Effector memory CD8-positive, alpha-beta T cell (primary cell): ENCODE results near the gene IRF5.
"Not testable (repeated sequence)": the region's sequence is repeated elsewhere in the genome, so short reads cannot be mapped to it uniquely, and the experiment has no call there.

Experiments used
- ATAC-seq: fragments of 150-1000 bp; cut with Tn5 transposase; replicated peaks from 2 replicates; pipeline ENCODE4 v1.10.0; 2021; ENCODE audit warnings: mild to moderate bottlenecking, moderate library complexity
- DNase-seq, 3 experiments: peaks; one replicate each; pipeline ENCODE4 v3.0.0; 2021
- H3K27ac Mint-ChIP-seq, 2 donors: one replicate each; pipeline ENCODE4 v1.8.0; 2022; ENCODE audit warnings: mild to moderate bottlenecking in 2 of 2, mixed read lengths in 2 of 2, moderate library complexity in 2 of 2
- H3K27me3 Mint-ChIP-seq, 2 donors: one replicate each; pipeline ENCODE4 v1.8.0; 2022; ENCODE audit warnings: mixed read lengths in 2 of 2
- H3K36me3 Mint-ChIP-seq: one replicate; pipeline ENCODE4 v1.8.0; 2022; ENCODE audit warnings: mild to moderate bottlenecking, moderate library complexity, mixed read lengths; ENCODE audit not compliant: insufficient read depth
- H3K4me1 Mint-ChIP-seq, 2 donors: one replicate each; pipeline ENCODE4 v1.8.0; 2022; ENCODE audit warnings: low read depth in 2 of 2, mixed read lengths in 2 of 2
- H3K4me3 Mint-ChIP-seq, 2 donors: one replicate each; pipeline ENCODE4 v1.8.0; 2022; ENCODE audit warnings: mild to moderate bottlenecking in 2 of 2, mixed read lengths in 2 of 2, moderate library complexity in 2 of 2
- H3K9me3 Mint-ChIP-seq, 2 donors: one replicate each; pipeline ENCODE4 v1.8.0; 2022; ENCODE audit warnings: mixed read lengths in 2 of 2

Gene IRF5

DNA sequence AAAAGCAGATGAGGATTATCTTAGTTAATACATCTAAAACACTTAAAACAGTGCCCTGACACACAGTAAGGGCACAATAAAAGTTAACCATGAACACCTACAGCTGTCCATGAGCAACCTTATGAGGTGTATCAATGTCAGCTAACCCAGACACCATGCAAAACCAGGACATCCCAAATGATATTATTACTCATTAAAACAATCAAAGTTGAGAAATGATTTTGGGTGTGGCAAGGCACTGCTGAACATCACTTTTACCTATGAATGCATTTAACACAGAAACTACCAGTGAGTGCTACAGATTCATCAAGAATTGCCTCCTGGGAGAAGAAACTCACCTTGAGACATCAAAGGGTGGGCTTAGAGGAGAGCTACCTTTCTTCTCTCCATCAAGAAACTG lies 18.3 kb downstream of the IRF5 start:
- ATAC-seq (no peak), DNase-seq (no peak)
- H3K27me3 Mint-ChIP-seq = no peaks in the 10 kb centered on the region
- no peaks in the 10 kb centered on the region for H3K9me3 Mint-ChIP-seq
- peaks cover 59% of the 10 kb centered on the region for H3K36me3 Mint-ChIP-seq
- H3K4me3 Mint-ChIP-seq = no peak overlapping the region
- no peaks in the 10 kb centered on the region for H3K4me1 Mint-ChIP-seq
- no peak overlapping the region for H3K27ac Mint-ChIP-seq

DNA sequence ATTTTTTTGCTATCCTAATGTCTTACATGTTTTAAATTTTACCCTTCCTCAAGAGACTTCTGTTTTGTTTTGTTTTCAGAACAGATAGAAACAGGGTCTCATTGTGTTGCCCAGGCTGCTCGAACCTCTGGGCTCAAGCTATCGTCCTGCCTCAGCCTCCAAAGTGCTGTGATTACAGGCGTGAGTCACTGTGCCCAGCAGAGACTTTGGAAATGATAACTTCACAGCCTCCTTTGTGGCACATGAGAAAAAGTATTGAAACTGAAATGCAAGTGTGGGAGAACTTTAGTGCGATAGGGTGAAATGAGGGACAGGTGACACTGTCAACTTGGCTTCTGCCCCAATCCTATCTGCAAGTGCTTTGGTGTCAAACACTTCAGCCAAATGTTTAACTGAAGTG lies 21.6 kb downstream of the IRF5 start:
- no peak overlapping the region for H3K27ac Mint-ChIP-seq
- H3K27me3 Mint-ChIP-seq = no peaks in the 10 kb centered on the region
- no peaks in the 10 kb centered on the region for H3K9me3 Mint-ChIP-seq
- H3K36me3 Mint-ChIP-seq = peaks cover 77% of the 10 kb centered on the region
- H3K4me1 Mint-ChIP-seq = no peaks in the 10 kb centered on the region
- no peak for DNase-seq
- no peak for ATAC-seq
- H3K4me3 Mint-ChIP-seq = no peak overlapping the region

DNA sequence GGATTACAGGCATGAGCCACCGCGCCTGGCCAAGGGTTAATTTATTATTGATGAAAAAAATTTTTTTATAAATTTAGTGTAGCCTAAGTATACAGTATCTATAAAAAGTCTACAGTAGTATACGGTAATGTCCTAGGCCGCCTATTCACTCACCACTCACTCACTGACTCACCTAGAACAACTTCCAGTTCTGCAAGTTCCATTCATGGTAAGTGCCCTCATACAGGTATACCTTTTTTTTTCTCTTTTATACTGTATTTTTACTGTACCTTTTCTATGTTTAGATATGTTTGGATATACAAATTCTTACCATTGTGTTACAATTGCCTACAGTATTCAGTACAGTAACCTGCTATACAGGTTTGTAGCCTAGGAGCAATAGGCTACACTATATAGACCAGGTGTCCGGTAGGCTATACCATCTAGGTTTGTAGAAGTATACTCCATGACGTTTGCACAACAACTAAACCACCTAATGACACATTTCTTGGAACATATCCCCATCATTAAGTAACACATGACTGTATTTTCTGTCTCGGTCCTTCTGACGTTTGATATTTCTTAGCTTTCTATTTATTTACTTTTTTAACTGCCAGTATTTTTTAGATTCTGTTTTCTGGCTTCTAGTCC lies 23.4 kb downstream of the IRF5 start:
- ATAC-seq (no peak), DNase-seq (no peak)
- no peak overlapping the region for H3K27ac Mint-ChIP-seq
- peaks cover 76% of the 10 kb centered on the region for H3K36me3 Mint-ChIP-seq
- no peaks in the 10 kb centered on the region for H3K27me3 Mint-ChIP-seq
- no peaks in the 10 kb centered on the region for H3K9me3 Mint-ChIP-seq
- H3K4me1 Mint-ChIP-seq = no peaks in the 10 kb centered on the region
- H3K4me3 Mint-ChIP-seq = no peak overlapping the region

DNA sequence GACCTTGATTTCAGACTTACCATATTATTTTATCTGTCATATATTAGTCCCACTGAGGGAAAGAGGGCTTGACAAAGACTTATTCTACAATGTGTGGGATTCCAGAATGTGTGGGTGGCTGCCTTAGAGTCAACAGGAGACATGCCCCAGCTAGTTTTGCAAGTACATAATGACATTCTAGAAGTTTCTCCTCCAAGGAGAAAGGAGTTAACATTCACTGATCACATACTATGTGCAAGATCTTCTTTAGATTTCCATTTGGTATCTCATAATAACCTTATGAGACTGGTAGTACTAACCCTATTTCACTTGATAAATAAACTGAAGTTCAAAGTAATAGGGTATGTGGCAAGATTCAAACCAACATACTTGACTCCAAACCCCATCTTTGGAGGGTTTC lies 25.2 kb downstream of the IRF5 start:
- ATAC-seq (no peak), DNase-seq (no peak)
- Mint-ChIP-seq H3K36me3 (peaks cover 74% of the 10 kb centered on the region), H3K9me3 (no peaks in the 10 kb centered on the region), H3K4me3 (no peak overlapping the region), H3K4me1 (no peaks in the 10 kb centered on the region), H3K27me3 (no peaks in the 10 kb centered on the region), H3K27ac (peak overlapping the region; percentile 39 to 56)

DNA sequence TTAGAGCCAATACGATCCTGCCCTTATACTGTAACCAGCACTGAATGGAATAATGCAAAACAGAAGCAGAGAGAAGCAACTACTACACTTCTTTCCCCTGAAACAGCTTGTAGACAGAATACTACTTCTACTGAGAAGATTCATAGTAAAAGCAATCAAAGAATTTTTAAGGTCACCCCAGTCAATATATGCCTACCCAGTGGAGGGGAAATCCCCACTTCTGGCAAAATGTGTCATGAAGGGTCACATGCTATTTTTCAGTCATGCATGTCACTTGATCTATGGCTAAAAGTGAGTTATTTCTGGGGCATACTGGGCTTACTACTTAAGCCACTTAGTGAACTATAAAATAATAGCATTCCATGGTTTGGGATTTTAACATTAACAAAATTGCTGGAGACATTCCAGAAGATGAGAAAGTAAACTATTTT lies 25.6 kb downstream of the IRF5 start:
- peak; percentile 52 for ATAC-seq
- Mint-ChIP-seq H3K36me3 (peaks cover 74% of the 10 kb centered on the region), H3K27me3 (no peaks in the 10 kb centered on the region), H3K27ac (peak overlapping the region; percentile 53 to 56), H3K4me1 (no peaks in the 10 kb centered on the region), H3K9me3 (no peaks in the 10 kb centered on the region), H3K4me3 (no peak overlapping the region)
- DNase-seq = no peak

DNA sequence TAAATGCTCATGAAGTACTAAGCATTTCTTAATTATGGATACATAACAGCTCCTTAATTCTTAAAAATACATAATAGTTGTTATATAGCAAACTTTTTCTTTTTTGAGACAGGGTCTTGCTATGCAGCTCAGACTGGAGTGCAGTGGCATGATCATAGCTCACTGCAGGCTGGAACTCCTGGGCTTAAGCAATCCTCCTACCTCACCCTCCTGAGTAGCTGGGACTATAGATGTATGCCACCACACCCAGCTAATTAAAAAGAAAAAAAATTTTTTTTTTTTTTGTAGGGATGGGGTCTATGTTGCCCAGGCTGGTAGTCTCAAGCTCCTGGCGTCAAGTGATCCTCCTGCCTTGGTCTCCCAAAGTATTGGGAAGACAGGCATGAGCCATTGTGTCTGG lies 30.9 kb downstream of the IRF5 start:
- Mint-ChIP-seq H3K27me3 (no peaks in the 10 kb centered on the region), H3K4me3 (no peak overlapping the region), H3K9me3 (no peaks in the 10 kb centered on the region), H3K4me1 (no peaks in the 10 kb centered on the region), H3K27ac (no peak overlapping the region), H3K36me3 (peaks cover 87% of the 10 kb centered on the region)
- no peak for ATAC-seq
- no peak for DNase-seq

DNA sequence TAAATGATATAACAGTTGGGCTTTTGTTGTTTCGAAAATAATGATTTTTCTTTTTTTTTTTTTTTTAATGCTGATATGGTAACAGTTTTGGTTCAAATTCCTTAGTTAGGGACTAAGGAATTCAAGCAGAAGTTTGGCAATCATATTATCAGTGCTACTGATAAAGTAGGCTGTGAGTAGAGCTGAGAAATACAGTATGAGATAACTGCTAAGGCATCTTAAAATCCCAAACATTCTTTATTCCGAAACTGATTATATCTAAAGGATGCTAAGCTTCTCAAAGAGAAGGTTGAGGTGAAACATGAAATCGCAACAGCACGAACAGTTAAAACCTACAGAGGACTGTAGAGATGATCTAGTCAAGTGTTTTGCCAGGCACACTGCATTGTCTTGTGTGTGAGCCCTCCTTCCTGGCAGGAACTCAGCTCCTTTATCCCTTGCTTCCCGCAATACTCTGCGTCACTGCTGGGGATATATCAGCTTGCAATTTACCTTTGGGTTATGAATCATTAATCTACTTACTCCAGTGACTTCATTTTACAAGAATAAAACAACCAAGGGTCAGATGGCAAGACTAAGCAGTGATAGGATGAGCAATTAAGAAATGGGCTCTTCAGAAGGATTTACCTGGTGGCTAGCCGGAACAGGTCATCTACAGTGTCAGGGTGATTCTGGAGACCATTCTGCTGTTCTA lies 36.7 kb downstream of the IRF5 start:
- H3K9me3 Mint-ChIP-seq = no peaks in the 10 kb centered on the region
- no peaks in the 10 kb centered on the region for H3K4me1 Mint-ChIP-seq
- H3K4me3 Mint-ChIP-seq = no peak overlapping the region
- H3K36me3 Mint-ChIP-seq = peaks cover 94% of the 10 kb centered on the region
- DNase-seq (no peak), ATAC-seq (no peak)
- no peaks in the 10 kb centered on the region for H3K27me3 Mint-ChIP-seq
- peak overlapping the region in 1 of 2 donors; percentile 41 for H3K27ac Mint-ChIP-seq

DNA sequence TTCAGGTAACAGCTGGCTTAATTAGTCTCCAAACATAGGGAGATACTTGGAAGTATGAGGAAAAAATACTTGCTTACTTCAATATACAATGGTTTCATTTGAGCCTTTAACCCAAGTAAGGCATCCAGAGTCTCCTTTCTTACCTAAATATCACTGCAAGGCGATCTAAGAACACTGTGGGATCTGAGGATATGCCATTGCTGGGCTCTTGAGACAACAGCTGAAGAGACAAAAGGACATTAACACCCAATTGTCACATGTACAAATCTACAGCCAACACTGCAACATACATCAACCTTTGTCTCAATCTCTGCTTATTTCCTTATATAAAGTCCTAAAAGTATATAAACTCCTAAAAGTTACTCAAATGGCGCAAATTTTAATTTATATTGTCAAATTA lies 44.4 kb downstream of the IRF5 start:
- no peak for ATAC-seq
- H3K4me3 Mint-ChIP-seq = no peak overlapping the region
- H3K4me1 Mint-ChIP-seq = no peaks in the 10 kb centered on the region
- peaks cover 87% of the 10 kb centered on the region for H3K36me3 Mint-ChIP-seq
- peak overlapping the region in 1 of 2 donors; percentile 12 for H3K27ac Mint-ChIP-seq
- no peaks in the 10 kb centered on the region for H3K27me3 Mint-ChIP-seq
- no peak for DNase-seq
- no peaks in the 10 kb centered on the region for H3K9me3 Mint-ChIP-seq

DNA sequence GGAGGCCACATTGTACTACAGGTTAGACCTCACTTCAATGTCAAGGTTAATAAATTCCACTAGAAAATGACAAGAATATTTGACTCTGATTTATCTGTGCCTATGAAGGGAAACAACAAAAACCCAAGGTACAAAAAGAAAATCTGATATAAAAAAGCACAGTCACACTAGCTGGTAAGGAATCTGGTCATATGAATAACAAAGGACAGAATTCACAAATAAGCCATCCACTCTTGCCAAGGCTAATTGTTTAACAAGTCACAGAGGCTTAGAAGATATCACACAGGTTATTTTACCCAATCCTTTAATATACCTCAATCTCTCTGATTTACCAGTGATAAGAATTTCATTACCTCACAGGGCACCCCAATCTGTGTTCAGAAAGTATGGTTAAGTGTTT lies 47.9 kb downstream of the IRF5 start:
- H3K27ac Mint-ChIP-seq = no peak overlapping the region
- H3K36me3 Mint-ChIP-seq = peaks cover 74% of the 10 kb centered on the region

DNA sequence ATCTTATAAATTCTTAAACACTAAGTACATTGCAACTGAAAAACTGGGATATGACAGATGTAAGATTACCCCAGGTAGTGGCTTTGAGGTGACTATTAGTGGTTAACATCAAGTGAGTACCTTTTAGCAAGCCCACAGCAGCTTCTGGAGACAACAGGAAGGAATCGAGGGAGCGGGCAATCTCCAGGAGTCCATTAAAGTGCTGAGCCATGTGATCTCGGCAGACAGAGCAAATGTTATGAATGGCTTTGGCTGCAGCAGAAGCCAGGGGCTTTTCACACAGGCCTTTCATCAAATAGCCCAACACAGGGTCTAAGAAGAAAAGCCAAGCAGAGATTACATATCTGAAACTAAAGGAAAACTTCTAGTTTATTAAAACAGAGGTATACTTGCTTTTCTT lies 48.9 kb downstream of the IRF5 start:
- Mint-ChIP-seq H3K27me3 (no peaks in the 10 kb centered on the region), H3K36me3 (peaks cover 66% of the 10 kb centered on the region)

More for the DNA sequence above, 47.9 kb downstream of the IRF5 start:
- no peaks in the 10 kb centered on the region for H3K9me3 Mint-ChIP-seq
- H3K4me3 Mint-ChIP-seq = no peak overlapping the region
- ATAC-seq (no peak), DNase-seq (no peak)
- no peaks in the 10 kb centered on the region for H3K4me1 Mint-ChIP-seq
- H3K27me3 Mint-ChIP-seq = no peaks in the 10 kb centered on the region

DNA sequence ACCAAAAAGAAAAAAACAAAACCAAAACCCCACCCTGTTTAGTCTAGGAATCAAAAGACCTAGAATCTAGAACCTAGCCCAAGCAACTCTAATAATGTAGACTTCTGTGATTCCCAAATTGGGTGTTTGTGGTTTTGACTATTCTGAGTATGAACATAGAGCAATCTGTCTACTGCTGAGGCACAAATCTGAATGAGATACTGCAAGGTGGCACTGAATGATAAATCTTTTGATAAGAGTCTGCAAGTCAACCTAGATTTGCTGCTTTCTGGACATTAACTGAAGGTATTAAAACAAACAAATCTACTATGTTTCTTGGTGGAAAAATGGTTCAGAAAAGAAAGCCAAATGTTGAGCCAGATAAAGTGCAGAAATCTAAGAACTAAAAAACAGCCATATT lies 50.6 kb downstream of the IRF5 start:
- H3K9me3 Mint-ChIP-seq = no peaks in the 10 kb centered on the region
- peaks cover 60% of the 10 kb centered on the region for H3K36me3 Mint-ChIP-seq
- no peaks in the 10 kb centered on the region for H3K27me3 Mint-ChIP-seq
- no peak for DNase-seq
- H3K4me1 Mint-ChIP-seq = no peaks in the 10 kb centered on the region
- H3K27ac Mint-ChIP-seq = peak overlapping the region in 1 of 2 donors; percentile 51
- no peak for ATAC-seq
- H3K4me3 Mint-ChIP-seq = no peak overlapping the region

More for the DNA sequence above, 48.9 kb downstream of the IRF5 start:
- Mint-ChIP-seq H3K27ac (no peak overlapping the region), H3K4me3 (no peak overlapping the region), H3K9me3 (no peaks in the 10 kb centered on the region), H3K4me1 (no peaks in the 10 kb centered on the region)
- DNase-seq (no peak), ATAC-seq (no peak)

DNA sequence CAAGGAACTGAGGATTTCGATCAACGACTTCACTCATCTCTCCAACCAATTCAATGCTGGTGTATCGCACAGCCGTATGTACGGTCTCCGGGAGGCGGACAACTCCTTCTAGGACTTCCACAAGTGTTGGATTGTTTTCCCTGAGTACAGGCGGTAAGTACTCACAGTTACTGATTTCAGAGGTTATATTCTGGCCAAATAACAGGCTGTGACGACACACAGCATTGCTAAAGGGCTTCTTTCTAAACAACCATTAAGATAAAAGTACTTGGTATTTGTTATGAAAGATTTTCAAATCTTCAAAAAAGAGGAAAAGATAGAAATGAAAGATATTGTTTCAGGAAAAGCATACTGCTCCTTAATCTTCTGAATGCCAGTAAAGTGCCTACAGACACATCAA lies 52.2 kb downstream of the IRF5 start:
- H3K9me3 Mint-ChIP-seq = no peaks in the 10 kb centered on the region
- peaks cover 59% of the 10 kb centered on the region for H3K36me3 Mint-ChIP-seq
- no peak for DNase-seq
- ATAC-seq = no peak
- H3K4me1 Mint-ChIP-seq = no peaks in the 10 kb centered on the region
- H3K27me3 Mint-ChIP-seq = no peaks in the 10 kb centered on the region
- H3K27ac Mint-ChIP-seq = no peak overlapping the region
- H3K4me3 Mint-ChIP-seq = no peak overlapping the region

DNA sequence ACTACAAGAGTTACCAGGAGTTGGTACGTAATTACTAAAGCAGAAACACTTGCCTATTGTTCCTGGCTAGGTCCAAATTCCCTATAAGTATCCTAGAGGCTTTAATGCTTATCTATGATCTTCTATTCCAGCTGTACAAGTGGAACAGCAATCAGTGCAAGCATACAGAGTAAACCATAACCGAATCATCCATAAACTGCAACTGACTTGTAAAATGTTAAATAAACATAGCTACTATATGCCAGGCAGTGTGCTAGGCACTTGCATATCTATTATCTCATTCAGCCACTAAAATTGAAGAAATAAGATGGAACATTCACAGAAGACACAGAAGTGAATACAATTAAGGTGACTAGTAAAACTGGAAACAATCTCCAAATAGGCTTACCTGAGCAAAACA lies 55.7 kb downstream of the IRF5 start:
- ATAC-seq (no peak), DNase-seq (no peak)
- Mint-ChIP-seq H3K36me3 (peaks cover 53% of the 10 kb centered on the region), H3K4me1 (no peaks in the 10 kb centered on the region), H3K9me3 (no peaks in the 10 kb centered on the region), H3K27me3 (no peaks in the 10 kb centered on the region), H3K4me3 (no peak overlapping the region), H3K27ac (peak overlapping the region in 1 of 2 donors; percentile 38)

DNA sequence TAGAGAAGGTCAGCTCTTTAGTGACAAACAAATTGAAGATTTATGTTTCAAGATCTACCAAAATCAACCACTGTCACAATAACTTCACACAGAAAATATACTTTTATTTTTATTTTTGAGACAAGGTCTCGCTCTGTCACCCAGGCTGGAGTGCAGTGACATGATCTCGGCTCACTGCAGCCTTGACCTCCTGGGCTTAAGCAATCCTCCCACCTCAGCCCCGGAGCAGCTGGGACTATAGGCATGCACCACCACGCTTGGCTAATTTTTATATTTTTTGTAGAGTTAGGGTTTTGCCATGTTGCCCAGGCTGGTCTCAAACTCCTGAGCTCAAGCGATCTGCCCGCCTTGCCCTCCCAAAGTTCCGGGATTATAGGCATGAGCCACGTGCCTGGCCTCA lies 56.8 kb downstream of the IRF5 start:
- H3K9me3 Mint-ChIP-seq, ATAC-seq, H3K4me3 Mint-ChIP-seq, H3K27ac Mint-ChIP-seq, H3K4me1 Mint-ChIP-seq, H3K27me3 Mint-ChIP-seq, DNase-seq: not testable (repeated sequence)
- peaks cover 54% of the 10 kb centered on the region for H3K36me3 Mint-ChIP-seq
